H9 (cell line): ENCODE data around the gene RALGAPA2. TPM values are rescaled to one million over a fixed set of nuclear protein-coding genes. Genes with fewer than 3 reads are reported as not detected.

Source experiments
- DNase-seq: peaks from one replicate; pipeline ENCODE4 v3.0.0-alpha.2; 2017
- H2AFZ ChIP-seq: one replicate; pipeline ENCODE4 v1.6.1; 2013; ENCODE audit warnings: mild to moderate bottlenecking, low read length, control low read depth, moderate library complexity
- H2AK5ac ChIP-seq: 2 replicates; pipeline ENCODE4 v1.6.1; 2013; ENCODE audit warnings: low read length, control low read depth, mixed read lengths; ENCODE audit not compliant: insufficient read length
- H2BK120ac ChIP-seq: one replicate; pipeline ENCODE4 v1.6.1; 2013; ENCODE audit warnings: low read depth, mild to moderate bottlenecking, low read length, control low read depth, inconsistent platforms; ENCODE audit not compliant: poor library complexity, severe bottlenecking
- H2BK12ac ChIP-seq: 2 replicates; pipeline ENCODE4 v1.6.1; 2013; ENCODE audit warnings: low read length, control low read depth, mixed read lengths, low read depth; ENCODE audit not compliant: insufficient read length
- H2BK15ac ChIP-seq: 2 replicates; pipeline ENCODE4 v1.6.1; 2013; ENCODE audit warnings: low read depth, low read length, control low read depth
- H2BK20ac ChIP-seq: one replicate; pipeline ENCODE4 v1.6.1; 2013; ENCODE audit warnings: low read depth, mild to moderate bottlenecking, low read length, control low read depth, inconsistent platforms; ENCODE audit not compliant: poor library complexity, severe bottlenecking
- H2BK5ac ChIP-seq: 2 replicates; pipeline ENCODE4 v1.6.1; 2013; ENCODE audit warnings: low read length, control low read depth, mixed read lengths; ENCODE audit not compliant: insufficient read length
- H3K14ac ChIP-seq: 2 replicates; pipeline ENCODE4 v1.6.1; 2013; ENCODE audit warnings: low read length, control low read depth; ENCODE audit not compliant: insufficient read depth
- H3K18ac ChIP-seq: 2 replicates; pipeline ENCODE4 v1.6.1; 2013; ENCODE audit warnings: low read depth, mild to moderate bottlenecking, mixed read lengths, low read length, control low read depth; ENCODE audit not compliant: insufficient read length
- H3K23ac ChIP-seq: 2 replicates; pipeline ENCODE4 v1.6.1; 2013; ENCODE audit warnings: low read length, control low read depth, mixed read lengths, low read depth; ENCODE audit not compliant: insufficient read length
- H3K23me2 ChIP-seq: 2 replicates; pipeline ENCODE4 v1.6.1; 2013; ENCODE audit warnings: low read depth, mild to moderate bottlenecking, mixed read lengths, low read length, control low read depth; ENCODE audit not compliant: insufficient read length, poor library complexity, severe bottlenecking
- H3K27ac ChIP-seq: 2 replicates; pipeline ENCODE4 v1.5.1; 2013; ENCODE audit warnings: low read length, control low read depth, mixed read lengths, low read depth; ENCODE audit not compliant: insufficient read length
- H3K27me3 ChIP-seq: 2 replicates; pipeline ENCODE4 v1.6.1; 2013; ENCODE audit warnings: low read length, control low read depth, inconsistent platforms; ENCODE audit not compliant: insufficient read depth
- H3K4ac ChIP-seq: 2 replicates; pipeline ENCODE4 v1.6.1; 2013; ENCODE audit warnings: low read depth, mild to moderate bottlenecking, control low read depth, inconsistent platforms, low read length, moderate library complexity
- H3K4me1 ChIP-seq: 2 replicates; pipeline ENCODE4 v1.6.1; 2013; ENCODE audit warnings: low read length, control low read depth, inconsistent platforms; ENCODE audit not compliant: insufficient read depth
- H3K4me2 ChIP-seq: 2 replicates; pipeline ENCODE4 v1.6.1; 2013; ENCODE audit warnings: low read length, control low read depth, mixed read lengths; ENCODE audit not compliant: insufficient read length, insufficient read depth
- H3K56ac ChIP-seq: 2 replicates; pipeline ENCODE4 v1.6.1; 2013; ENCODE audit warnings: low read depth, mild to moderate bottlenecking, mixed read lengths, low read length, control low read depth; ENCODE audit not compliant: insufficient read length
- H3K79me1 ChIP-seq: 2 replicates; pipeline ENCODE4 v1.6.1; 2013; ENCODE audit warnings: low read depth, mild to moderate bottlenecking, moderate library complexity, low read length, control low read depth, inconsistent platforms; ENCODE audit not compliant: insufficient read depth, poor library complexity, severe bottlenecking
- H3K79me2 ChIP-seq: 2 replicates; pipeline ENCODE4 v1.6.1; 2013; ENCODE audit warnings: low read length, control low read depth, inconsistent platforms; ENCODE audit not compliant: insufficient read depth
- H3K9ac ChIP-seq: 2 replicates; pipeline ENCODE4 v1.6.1; 2013; ENCODE audit warnings: low read length, control low read depth, mixed read lengths; ENCODE audit not compliant: insufficient read length; ENCODE audit errors: extremely low read depth
- H3K9me3 ChIP-seq: one replicate; pipeline ENCODE4 v1.6.1; 2013; ENCODE audit warnings: low read depth, low read length, inconsistent platforms; ENCODE audit not compliant: control insufficient read depth
- H3T11ph ChIP-seq: one replicate; pipeline ENCODE4 v1.6.1; 2013; ENCODE audit warnings: mild to moderate bottlenecking, low read length, control low read depth, inconsistent platforms
- H4K20me1 ChIP-seq: one replicate; pipeline ENCODE4 v1.6.1; 2013; ENCODE audit not compliant: control insufficient read depth, insufficient read length, insufficient read depth
- H4K5ac ChIP-seq: 2 replicates; pipeline ENCODE4 v1.6.1; 2013; ENCODE audit warnings: low read depth, mild to moderate bottlenecking, mixed read lengths, low read length, control low read depth; ENCODE audit not compliant: insufficient read length
- H4K8ac ChIP-seq: replicated peaks from 2 replicates; pipeline ENCODE4 v1.6.1; 2013; ENCODE audit warnings: low read length, control low read depth, mixed read lengths, low read depth; ENCODE audit not compliant: insufficient read length
- H4K91ac ChIP-seq: 2 replicates; pipeline ENCODE4 v1.6.1; 2013; ENCODE audit warnings: low read depth, mild to moderate bottlenecking, moderate library complexity, mixed read lengths, low read length, control low read depth; ENCODE audit not compliant: insufficient read length
- H3K27ac Mint-ChIP-seq, 3 experiments: 2 replicates in 2 of 3; 3 replicates in 1 of 3; pipeline ENCODE4 v1.8.0; 2020 to 2021; ENCODE audit warnings: mixed read lengths in 3 of 3, mild to moderate bottlenecking in 1 of 3, moderate library complexity in 1 of 3
- H3K27me3 Mint-ChIP-seq: 2 replicates; pipeline ENCODE4 v1.8.0; 2021; ENCODE audit warnings: low read depth, mild to moderate bottlenecking, moderate library complexity, mixed read lengths
- H3K36me3 Mint-ChIP-seq, 3 experiments: 2 replicates in 2 of 3; 3 replicates in 1 of 3; pipeline ENCODE4 v1.8.0; 2020 to 2021; ENCODE audit warnings: low read depth in 3 of 3, mixed read lengths in 3 of 3; ENCODE audit not compliant: insufficient read depth in 1 of 3
- H3K4me1 Mint-ChIP-seq, 2 experiments: 2 replicates each; pipeline ENCODE4 v1.8.0; 2020; ENCODE audit warnings: mixed read lengths in 2 of 2
- H3K4me3 Mint-ChIP-seq, 2 experiments: 2 replicates in 1 of 2; 3 replicates in 1 of 2; pipeline ENCODE4 v1.8.0; 2020 to 2021; ENCODE audit warnings: mild to moderate bottlenecking in 2 of 2, mixed read lengths in 2 of 2, moderate library complexity in 1 of 2
- H3K9me3 Mint-ChIP-seq, 2 experiments: 2 replicates in 1 of 2; 3 replicates in 1 of 2; pipeline ENCODE4 v1.8.0; 2020; ENCODE audit warnings: mild to moderate bottlenecking in 2 of 2, mixed read lengths in 2 of 2, moderate library complexity in 1 of 2
- CTCF ChIP-seq: fragments of 200-600 bp; sonication (generic); conservative IDR thresholded peaks from 3 replicates; pipeline ENCODE4 v1.8.0; 2021; ENCODE audit warnings: antibody characterized with exemption, mild to moderate bottlenecking
- WGBS: extraction: QIAGEN DNeasy Blood & Tissue Kit; methylation state at CpG from one replicate; pipeline ENCODE4 v1.1.7; 2013; ENCODE audit warnings: missing lambda C conversion rate, low lambda C conversion rate, mixed read lengths; ENCODE audit not compliant: insufficient read length; ENCODE audit errors: extremely low coverage; 5-methylcytosine and 5-hydroxymethylcytosine counted together
- total RNA-seq: library from RNA; stranded (reverse); gene quantifications from 2 replicates; pipeline ENCODE4 v1.2.1, GENCODE V29; 2021

Gene RALGAPA2
- total RNA-seq, 1 experiment from 2014 or later, result 16.6 TPM

- no peak overlapping the region for H2AFZ ChIP-seq
- DNase-seq, result no peak
- Mint-ChIP-seq H3K4me3 (no peak overlapping the region), H3K4me1 (peaks cover 0 to 4% of the 10 kb centered on the region in 2 experiments; a peak in 2 of 4 replicates), H3K27me3 (no peaks in the 10 kb centered on the region; the same call in 1 of the 2 replicates), H3K36me3 (no peaks in the 10 kb centered on the region), H3K9me3 (no peaks in the 10 kb centered on the region), H3K27ac (no peak overlapping the region; a peak in 1 of 7 replicates)
- H4K8ac ChIP-seq, result no peak overlapping the region
- H2BK20ac ChIP-seq, result no peak overlapping the region
- no peak overlapping the region for H3K4me2 ChIP-seq
- H4K91ac ChIP-seq, result no peak overlapping the region
- no peak overlapping the region for H2BK5ac ChIP-seq
- H3K4ac ChIP-seq, result no peak overlapping the region
- H4K5ac ChIP-seq, result no peak overlapping the region
- no peak overlapping the region for H2BK15ac ChIP-seq
- H3K79me1 ChIP-seq, result no peaks in the 10 kb centered on the region
- no peak overlapping the region for H3K27ac ChIP-seq
- H3K23me2 ChIP-seq, result no peaks in the 10 kb centered on the region
- H3K79me2 ChIP-seq, result no peaks in the 10 kb centered on the region
- H3K27me3 ChIP-seq, result no peaks in the 10 kb centered on the region
- TF ChIP-seq CTCF, result peak; percentile 38; the same call in 1 of the 3 replicates
- H3K18ac ChIP-seq, result no peak overlapping the region
- no peak overlapping the region for H2BK120ac ChIP-seq
- H3K14ac ChIP-seq, result no peak overlapping the region
- H3K4me1 ChIP-seq, result no peaks in the 10 kb centered on the region
- H2AK5ac ChIP-seq, result no peak overlapping the region
- no peak overlapping the region for H3T11ph ChIP-seq
- WGBS, result no CpG with 5 or more reads among the region's 4 CpGs
- H4K20me1 ChIP-seq, result no peaks in the 10 kb centered on the region
- H3K23ac ChIP-seq, result no peak overlapping the region
- H3K9me3 ChIP-seq, result no peaks in the 10 kb centered on the region
- no peak overlapping the region for H2BK12ac ChIP-seq
- no peak overlapping the region for H3K9ac ChIP-seq
- H3K56ac ChIP-seq, result no peak overlapping the region
Measured at GRCh38 chr20:20721489-20721888, 9.0 kb upstream of the RALGAPA2 start.
